ENCODE data around the gene CRYL1. TPM values are rescaled to one million over a fixed set of nuclear protein-coding genes. Genes with fewer than 3 reads are reported as not detected.

Gene CRYL1
- total RNA-seq, 1 donor = 21.3 TPM

DNA sequence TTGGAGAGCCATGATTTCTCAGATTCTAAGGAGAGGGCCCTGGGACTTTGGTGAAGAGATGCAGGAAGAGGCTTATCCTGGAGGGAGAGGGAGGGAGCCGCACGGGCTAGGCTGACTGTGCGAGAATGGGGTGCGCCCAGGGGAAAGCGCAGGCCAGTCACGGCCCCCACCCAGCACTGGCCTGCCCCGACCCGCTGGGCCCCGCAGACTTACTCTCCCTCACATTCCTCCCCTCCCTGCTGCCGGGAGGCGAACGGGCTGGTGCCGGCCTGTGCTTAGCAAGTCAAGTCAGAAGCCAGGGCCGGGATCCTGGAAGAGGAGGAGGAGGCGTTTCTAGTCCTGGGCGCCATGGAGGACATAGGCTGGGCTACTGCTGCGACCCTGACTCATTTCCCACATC is 120.0 kb downstream of the CRYL1 start:
- TF ChIP-seq, protein P1, sequence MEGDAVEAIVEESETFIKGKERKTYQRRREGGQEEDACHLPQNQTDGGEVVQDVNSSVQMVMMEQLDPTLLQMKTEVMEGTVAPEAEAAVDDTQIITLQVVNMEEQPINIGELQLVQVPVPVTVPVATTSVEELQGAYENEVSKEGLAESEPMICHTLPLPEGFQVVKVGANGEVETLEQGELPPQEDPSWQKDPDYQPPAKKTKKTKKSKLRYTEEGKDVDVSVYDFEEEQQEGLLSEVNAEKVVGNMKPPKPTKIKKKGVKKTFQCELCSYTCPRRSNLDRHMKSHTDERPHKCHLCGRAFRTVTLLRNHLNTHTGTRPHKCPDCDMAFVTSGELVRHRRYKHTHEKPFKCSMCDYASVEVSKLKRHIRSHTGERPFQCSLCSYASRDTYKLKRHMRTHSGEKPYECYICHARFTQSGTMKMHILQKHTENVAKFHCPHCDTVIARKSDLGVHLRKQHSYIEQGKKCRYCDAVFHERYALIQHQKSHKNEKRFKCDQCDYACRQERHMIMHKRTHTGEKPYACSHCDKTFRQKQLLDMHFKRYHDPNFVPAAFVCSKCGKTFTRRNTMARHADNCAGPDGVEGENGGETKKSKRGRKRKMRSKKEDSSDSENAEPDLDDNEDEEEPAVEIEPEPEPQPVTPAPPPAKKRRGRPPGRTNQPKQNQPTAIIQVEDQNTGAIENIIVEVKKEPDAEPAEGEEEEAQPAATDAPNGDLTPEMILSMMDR (IDR thresholded peaks at IDR 0.05; ENCODE audit: insufficient read depth, low read length) = no peak
- no peak for DNase-seq (ENCODE audit: low read depth)
- no peak overlapping the region for H3K4me3 ChIP-seq (ENCODE audit: low read depth, low read length)

DNA sequence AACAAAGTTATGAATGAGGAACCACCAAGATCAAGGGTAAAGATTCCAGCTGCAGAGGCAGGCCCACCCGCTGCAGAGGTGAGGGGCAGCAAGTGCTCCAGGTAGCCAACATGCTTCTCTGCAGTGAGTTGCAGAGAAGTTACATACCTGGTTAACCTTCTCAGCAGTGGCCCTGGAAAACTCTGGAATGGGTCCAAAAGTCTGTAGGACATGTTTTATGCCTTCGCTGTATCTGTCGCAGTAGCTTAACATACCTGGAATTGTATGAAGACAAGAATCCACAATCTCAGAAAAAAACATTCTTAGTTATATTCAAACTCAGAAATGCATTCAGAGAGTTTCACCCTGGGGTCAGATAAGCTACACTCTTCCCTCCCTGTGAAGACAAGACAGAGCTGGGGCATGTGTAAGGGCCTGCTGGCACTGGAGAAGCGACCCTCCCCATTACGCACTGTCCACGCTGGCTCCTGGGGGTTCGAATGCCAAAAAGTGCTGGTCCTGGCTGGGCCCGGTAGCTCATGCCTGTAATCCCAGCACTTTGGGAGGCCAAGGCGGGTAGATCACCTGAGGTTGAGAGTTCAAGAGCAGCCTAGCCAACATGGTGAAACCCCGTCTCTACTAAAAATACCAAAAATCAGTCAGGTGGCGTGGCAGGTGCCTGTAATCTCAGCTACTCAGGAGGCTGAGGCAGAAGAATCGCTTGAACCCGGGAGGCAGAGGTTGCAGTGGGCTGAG is 121.0 kb downstream of the CRYL1 start:
- no peak overlapping the region for H3K4me3 ChIP-seq (ENCODE audit: low read depth, low read length)
- TF ChIP-seq, protein P1 (IDR thresholded peaks at IDR 0.05; ENCODE audit: insufficient read depth, low read length) = no peak
- DNase-seq (ENCODE audit: low read depth) = no peak

DNA sequence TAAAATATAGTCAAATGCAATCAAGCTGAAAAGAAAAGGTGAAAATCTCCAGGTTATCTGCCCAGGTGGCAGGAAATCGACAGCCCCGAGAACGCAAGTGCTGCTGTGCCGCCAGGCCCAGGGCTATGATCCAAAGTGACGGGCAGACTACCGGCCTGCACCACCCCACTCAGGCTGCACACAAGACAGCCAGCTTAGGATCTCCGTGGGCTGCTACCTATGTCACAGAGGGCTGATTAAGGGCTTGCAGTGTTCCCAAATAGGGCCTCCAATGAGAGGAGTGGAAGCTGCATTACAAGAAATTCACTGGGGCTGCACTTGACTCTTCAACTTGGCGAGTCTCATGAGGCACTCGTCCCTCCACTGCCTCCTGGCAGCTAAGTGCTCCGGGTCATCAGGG is 121.8 kb downstream of the CRYL1 start:
- H3K4me3 ChIP-seq (ENCODE audit: low read depth, low read length) = no peak overlapping the region
- TF ChIP-seq, protein P1 (IDR thresholded peaks at IDR 0.05; ENCODE audit: insufficient read depth, low read length) = no peak
- no peak for DNase-seq (ENCODE audit: low read depth)

DNA sequence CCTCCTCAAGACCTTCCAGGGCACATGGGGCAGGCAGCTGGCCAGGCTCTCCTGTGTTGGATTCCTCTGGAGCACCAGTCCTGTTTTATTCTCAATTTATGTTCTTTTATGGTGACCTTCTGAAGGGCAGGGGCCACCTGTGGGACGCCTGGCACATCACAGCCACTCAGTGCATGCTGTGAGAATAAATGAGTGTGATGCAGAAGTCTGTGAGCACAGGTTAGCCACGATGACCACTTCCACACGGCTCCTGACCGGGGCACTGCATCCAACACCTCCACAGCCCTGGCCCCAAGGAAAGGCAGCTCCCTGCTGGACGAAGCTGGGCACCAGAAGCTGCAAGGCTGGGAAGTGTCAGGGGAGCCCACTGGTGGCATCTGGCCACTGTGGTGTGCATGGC is 122.8 kb downstream of the CRYL1 start:
- DNase-seq (ENCODE audit: low read depth) = no peak
- H3K4me3 ChIP-seq (ENCODE audit: low read depth, low read length) = no peak overlapping the region
- TF ChIP-seq, protein P1 (IDR thresholded peaks at IDR 0.05; ENCODE audit: insufficient read depth, low read length) = no peak

DNA sequence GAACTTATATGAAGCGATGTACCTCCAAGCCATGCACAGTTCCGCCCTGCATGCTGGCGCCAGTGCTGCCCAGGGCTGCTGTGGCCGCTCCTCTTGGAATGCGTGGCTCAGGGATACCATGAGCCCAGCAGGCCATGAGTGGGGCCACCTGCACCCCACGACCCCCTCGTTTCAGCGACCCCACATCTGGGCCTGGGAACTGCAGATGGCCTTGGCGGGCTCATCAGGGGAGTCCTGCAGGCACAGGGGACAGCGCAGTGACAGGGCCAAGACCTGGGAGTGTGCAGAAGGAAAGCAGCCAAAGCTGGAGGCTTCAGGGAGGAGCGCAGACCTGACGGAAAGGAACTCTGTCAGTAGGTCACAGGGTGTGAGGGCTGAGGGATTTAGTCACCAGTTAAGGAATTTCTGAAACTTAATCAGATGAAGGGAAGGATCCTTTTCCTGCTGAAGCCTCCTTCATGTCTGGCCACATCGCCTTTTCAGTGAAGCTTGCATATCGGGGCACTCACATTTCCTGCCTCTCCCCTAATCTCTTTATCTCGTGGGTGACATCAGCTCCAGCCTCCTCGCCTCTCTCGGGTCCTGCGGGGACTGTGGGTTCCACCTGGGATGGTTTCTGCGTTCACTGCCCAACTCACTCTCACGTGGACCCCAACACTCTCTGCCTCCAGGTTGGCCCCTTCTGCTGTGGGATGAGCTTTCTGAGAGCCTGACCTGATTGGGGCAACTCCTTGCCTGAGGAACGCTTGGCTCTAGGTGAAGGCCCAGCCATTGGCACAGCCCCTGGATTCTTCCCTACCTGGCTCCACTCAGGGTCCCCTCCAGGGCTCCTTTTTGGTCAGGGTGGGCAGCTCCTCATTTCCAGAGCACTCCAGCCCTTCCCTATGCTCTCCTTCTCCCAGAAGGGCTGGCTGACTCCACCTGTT is 123.5 kb downstream of the CRYL1 start:
- TF ChIP-seq, protein P1 (IDR thresholded peaks at IDR 0.05; ENCODE audit: insufficient read depth, low read length) = no peak
- no peak overlapping the region for H3K4me3 ChIP-seq (ENCODE audit: low read depth, low read length)
- DNase-seq (ENCODE audit: low read depth) = peak; percentile 17

DNA sequence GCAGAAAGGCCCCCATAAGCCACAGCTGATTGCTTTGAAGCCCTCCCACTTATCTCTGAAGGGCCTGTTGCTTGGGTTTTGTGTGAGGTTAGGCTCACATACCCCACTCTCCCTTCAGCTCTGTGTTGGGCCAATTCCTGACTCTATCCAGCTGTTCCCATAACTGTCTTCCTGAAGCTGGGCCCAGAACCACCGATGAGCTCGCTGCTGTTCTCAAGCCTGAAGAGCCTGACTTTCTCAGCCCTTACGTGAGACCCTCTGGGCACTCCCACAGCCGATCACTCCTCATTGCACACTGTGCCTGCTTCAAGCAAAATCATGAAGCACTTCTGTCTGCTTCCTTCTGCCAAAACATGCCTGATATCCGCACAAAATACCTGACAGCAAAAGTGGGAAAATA is 124.1 kb downstream of the CRYL1 start:
- TF ChIP-seq, protein P1 (IDR thresholded peaks at IDR 0.05; ENCODE audit: insufficient read depth, low read length) = no peak
- peak; percentile 27 for DNase-seq (ENCODE audit: low read depth)
- no peak overlapping the region for H3K4me3 ChIP-seq (ENCODE audit: low read depth, low read length)

Data from fibroblast of the aortic adventitia (primary cell).